Lung microvascular endothelial cell (primary cell): Measurements from ENCODE around the gene LRRC9. TPM values are rescaled to one million over a fixed set of nuclear protein-coding genes. Genes with fewer than 3 reads are reported as not detected.

Source experiments
- DNase-seq, 2 donors: peaks; one replicate each; pipeline versions ENCODE4 v3.0.0 to v3.0.0-alpha.2; 2010; ENCODE audit warnings: low read depth in 2 of 2
- total RNA-seq: library from RNA; depleted of rRNA; stranded (reverse); fragments of >200 nt; gene quantifications from 2 replicates; pipeline ENCODE4 v1.2.1, GENCODE V29; 2014

LRRC9 gene
- total RNA-seq, 1 donor from 2014 or later, result not detected

GRCh38 chr14:60107477-60107876 lies 187.5 kb downstream of the LRRC9 start:
- no peak for DNase-seq

- no peak for DNase-seq
Measured at GRCh38 chr14:60111732-60112131, 191.8 kb downstream of the LRRC9 start.

Other genes starting within 250 kb of the LRRC9 start
- under 0.01 TPM in 2 replicates for gene RTN1, start 49.4 kb upstream of the LRRC9 start, total RNA-seq
- gene PCNX4, start 171.8 kb downstream of the LRRC9 start, total RNA-seq, result 44.0 and 71.0 TPM in 2 replicates
- gene DHRS7, start 245.3 kb downstream of the LRRC9 start, total RNA-seq, result 71.7 and 123 TPM in 2 replicates